ENCODE results near the gene ACVRL1. TPM values are rescaled to one million over a fixed set of nuclear protein-coding genes. Genes with fewer than 3 reads are reported as not detected.

ACVRL1 gene
- total RNA-seq, 1 experiment from 2014 or later = 0.36 TPM

DNA sequence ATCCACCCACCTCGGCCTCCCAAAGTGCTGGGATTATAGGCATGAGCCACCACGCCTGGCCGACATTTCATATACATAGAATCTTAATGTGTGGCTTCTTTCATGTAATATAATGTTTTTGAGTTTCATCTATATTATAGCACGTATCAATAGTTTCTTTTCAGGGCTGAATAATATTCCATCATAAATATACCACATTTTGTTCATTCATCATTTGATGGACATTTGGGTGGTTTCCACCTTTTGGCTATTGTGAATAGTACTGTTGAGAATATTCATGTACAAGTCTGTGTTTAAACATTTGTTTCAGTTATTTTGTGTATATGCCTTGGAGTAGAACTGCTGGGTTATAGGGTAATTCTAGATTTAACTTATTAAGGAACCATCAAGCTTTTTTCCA is 56.2 kb downstream of the ACVRL1 start:
- TF ChIP-seq, protein P1, sequence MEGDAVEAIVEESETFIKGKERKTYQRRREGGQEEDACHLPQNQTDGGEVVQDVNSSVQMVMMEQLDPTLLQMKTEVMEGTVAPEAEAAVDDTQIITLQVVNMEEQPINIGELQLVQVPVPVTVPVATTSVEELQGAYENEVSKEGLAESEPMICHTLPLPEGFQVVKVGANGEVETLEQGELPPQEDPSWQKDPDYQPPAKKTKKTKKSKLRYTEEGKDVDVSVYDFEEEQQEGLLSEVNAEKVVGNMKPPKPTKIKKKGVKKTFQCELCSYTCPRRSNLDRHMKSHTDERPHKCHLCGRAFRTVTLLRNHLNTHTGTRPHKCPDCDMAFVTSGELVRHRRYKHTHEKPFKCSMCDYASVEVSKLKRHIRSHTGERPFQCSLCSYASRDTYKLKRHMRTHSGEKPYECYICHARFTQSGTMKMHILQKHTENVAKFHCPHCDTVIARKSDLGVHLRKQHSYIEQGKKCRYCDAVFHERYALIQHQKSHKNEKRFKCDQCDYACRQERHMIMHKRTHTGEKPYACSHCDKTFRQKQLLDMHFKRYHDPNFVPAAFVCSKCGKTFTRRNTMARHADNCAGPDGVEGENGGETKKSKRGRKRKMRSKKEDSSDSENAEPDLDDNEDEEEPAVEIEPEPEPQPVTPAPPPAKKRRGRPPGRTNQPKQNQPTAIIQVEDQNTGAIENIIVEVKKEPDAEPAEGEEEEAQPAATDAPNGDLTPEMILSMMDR (IDR thresholded peaks at IDR 0.05) = no peak
- TF ChIP-seq SIN3A (IDR thresholded peaks at IDR 0.05; ENCODE audit: borderline replicate concordance, insufficient read depth, low read depth, low read length) (no peak), REST (IDR thresholded peaks at IDR 0.05; ENCODE audit: insufficient read depth in 1 of 2, low read depth in 2 of 2, low read length in 1 of 2) (no peak), POLR2AphosphoS5 (IDR thresholded peaks at IDR 0.05; ENCODE audit: low read depth, low read length) (no peak)
- no peak overlapping the region for H3K4me3 ChIP-seq (ENCODE audit: low read depth in 2 of 2, low read length in 2 of 2)
- ChIA-PET CTCF (no interaction called here), POLR2A (no interaction called here)
- H3K27me3 ChIP-seq (ENCODE audit: control insufficient read depth, insufficient read depth, low read length) = no peaks in the 10 kb centered on the region
- no peaks in the 10 kb centered on the region for H3K36me3 ChIP-seq (ENCODE audit: control insufficient read depth, insufficient read depth, low read length)
- in situ Hi-C loops (cut with HindIII; ENCODE audit: low pct_unique_long_range_greater_than_20kb, low sequenced_read_pairs) (no loop called here), intact Hi-C loops (cut with micrococcal nuclease; ENCODE audit: unreplicated experiment) (no loop called here)
- ATAC-seq (no peak), DNase-seq (ENCODE audit: low read depth, low spot score) (no peak)
- peaks cover 25% of the 10 kb centered on the region for H3K4me1 ChIP-seq (ENCODE audit: control insufficient read depth, insufficient read depth, low read length)
- BruUV-seq (replicated peaks) = no TSS peak
- no peaks in the 10 kb centered on the region for H3K9me3 ChIP-seq (ENCODE audit: control insufficient read depth, insufficient read depth, low read depth, low read length)
- no peak overlapping the region for H3K27ac ChIP-seq (ENCODE audit: low read length)

DNA sequence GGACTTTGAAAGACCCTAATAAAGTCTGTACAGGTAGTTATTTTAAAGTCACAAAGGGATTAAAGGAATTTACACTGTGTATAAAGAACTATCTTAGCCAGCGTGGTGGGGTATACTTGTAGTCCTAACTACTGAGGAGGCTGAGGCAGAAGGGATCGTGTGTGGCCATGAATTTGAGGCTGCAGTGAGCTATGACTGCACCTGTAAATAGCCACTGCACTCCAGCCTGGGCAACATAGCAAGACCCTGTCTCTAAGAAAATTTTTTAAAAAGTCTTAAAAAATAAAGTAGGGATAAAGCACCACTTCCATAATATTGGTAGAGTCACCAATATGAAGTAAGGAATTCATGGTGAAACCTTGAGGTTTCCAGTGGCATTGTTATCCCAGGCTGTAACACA is 62.3 kb downstream of the ACVRL1 start:
- TF ChIP-seq TCF7L2 (IDR thresholded peaks at IDR 0.05; ENCODE audit: low read depth, low read length) = no peak
- TF ChIP-seq REST (IDR thresholded peaks at IDR 0.05; ENCODE audit: insufficient read depth in 1 of 2, low read depth in 2 of 2, low read length in 1 of 2) = no peak
- no peak for TF ChIP-seq POLR2AphosphoS5 (IDR thresholded peaks at IDR 0.05; ENCODE audit: low read depth, low read length)
- TF ChIP-seq, protein P1 (IDR thresholded peaks at IDR 0.05) = no peak
- TF ChIP-seq SIN3A (IDR thresholded peaks at IDR 0.05; ENCODE audit: borderline replicate concordance, insufficient read depth, low read depth, low read length) = no peak
- no peaks in the 10 kb centered on the region for H3K36me3 ChIP-seq (ENCODE audit: control insufficient read depth, insufficient read depth, low read length)
- H3K4me1 ChIP-seq (ENCODE audit: control insufficient read depth, insufficient read depth, low read length) = 0 out of 2 replicates have a peak, but pooled peaks cover 4% of the 10 kb centered on the region
- H3K27me3 ChIP-seq (ENCODE audit: control insufficient read depth, insufficient read depth, low read length) = no peaks in the 10 kb centered on the region
- ATAC-seq (no peak), DNase-seq (ENCODE audit: low read depth, low spot score) (no peak)
- POLR2A ChIA-PET = no interaction called here
- in situ Hi-C loops (cut with HindIII; ENCODE audit: low pct_unique_long_range_greater_than_20kb, low sequenced_read_pairs) = no loop called here
- CTCF ChIA-PET = no interaction called here
- intact Hi-C loops (cut with micrococcal nuclease; ENCODE audit: unreplicated experiment) = no loop called here
- no TSS peak for BruUV-seq (replicated peaks)
- no peak overlapping the region for H3K27ac ChIP-seq (ENCODE audit: low read length)
- H3K4me3 ChIP-seq (ENCODE audit: low read depth in 2 of 2, low read length in 2 of 2) = no peak overlapping the region
- H3K9me3 ChIP-seq (ENCODE audit: control insufficient read depth, insufficient read depth, low read depth, low read length) = no peaks in the 10 kb centered on the region

Data from Panc1 (cell line).